Measurements from ENCODE around the gene MS4A6A.
"Not testable (repeated sequence)": the region's sequence is repeated elsewhere in the genome, so short reads cannot be mapped to it uniquely, and the experiment has no call there.

GRCh38 chr11:60185512-60185827 lies 2.6 kb upstream of the MS4A6A start:
- TF ChIP-seq POLR2A, POLR2AphosphoS5 (IDR thresholded peaks at IDR 0.05): not testable (repeated sequence)
- TF ChIP-seq, protein P1, sequence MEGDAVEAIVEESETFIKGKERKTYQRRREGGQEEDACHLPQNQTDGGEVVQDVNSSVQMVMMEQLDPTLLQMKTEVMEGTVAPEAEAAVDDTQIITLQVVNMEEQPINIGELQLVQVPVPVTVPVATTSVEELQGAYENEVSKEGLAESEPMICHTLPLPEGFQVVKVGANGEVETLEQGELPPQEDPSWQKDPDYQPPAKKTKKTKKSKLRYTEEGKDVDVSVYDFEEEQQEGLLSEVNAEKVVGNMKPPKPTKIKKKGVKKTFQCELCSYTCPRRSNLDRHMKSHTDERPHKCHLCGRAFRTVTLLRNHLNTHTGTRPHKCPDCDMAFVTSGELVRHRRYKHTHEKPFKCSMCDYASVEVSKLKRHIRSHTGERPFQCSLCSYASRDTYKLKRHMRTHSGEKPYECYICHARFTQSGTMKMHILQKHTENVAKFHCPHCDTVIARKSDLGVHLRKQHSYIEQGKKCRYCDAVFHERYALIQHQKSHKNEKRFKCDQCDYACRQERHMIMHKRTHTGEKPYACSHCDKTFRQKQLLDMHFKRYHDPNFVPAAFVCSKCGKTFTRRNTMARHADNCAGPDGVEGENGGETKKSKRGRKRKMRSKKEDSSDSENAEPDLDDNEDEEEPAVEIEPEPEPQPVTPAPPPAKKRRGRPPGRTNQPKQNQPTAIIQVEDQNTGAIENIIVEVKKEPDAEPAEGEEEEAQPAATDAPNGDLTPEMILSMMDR (IDR thresholded peaks at IDR 0.05), result not testable (repeated sequence)

Data from sigmoid colon (tissue), 4 donors.